ENCODE measurements around the gene MKNK1.

Gene MKNK1

DNA sequence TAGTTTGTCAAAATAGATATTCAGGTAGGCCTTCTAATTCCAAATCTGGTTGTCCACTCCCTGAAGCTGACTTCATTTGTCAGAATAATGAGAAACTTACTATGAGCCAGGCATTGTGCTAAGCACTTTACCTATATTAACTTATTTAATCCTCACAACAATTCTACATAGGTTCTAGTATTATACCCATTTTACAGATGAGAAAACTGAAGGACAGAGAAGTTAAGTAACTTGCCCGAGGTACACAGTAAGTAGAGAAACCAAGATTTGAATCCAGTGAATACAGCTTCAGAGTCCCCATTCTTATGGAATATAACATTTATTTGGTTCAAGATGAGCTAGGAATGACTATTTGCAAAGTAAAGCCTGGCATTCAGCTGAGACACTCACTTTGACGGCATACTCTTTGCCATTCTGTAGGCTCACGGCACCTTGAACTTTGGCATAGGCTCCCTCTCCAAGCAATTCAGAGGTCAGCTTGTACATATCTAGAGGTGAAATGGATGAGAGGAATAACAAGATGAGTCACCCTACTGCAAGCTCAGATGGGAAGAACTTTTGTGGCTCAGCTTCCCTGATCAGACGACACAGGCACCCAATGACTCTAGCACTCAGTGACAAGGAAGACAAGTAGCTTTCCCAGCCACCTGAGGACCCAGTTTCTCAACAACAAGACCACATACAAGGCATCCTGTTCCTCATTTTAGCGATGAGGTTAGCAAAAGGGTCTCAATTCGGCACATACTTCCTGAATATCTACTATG lies 23.7 kb downstream of the MKNK1 start:
- H3K36me3 ChIP-seq: no peaks in the 10 kb centered on the region
- no peak for DNase-seq

GRCh38 chr1:46577671-46578070 lies 26.4 kb downstream of the MKNK1 start:
- no peaks in the 10 kb centered on the region for H3K36me3 ChIP-seq
- TF ChIP-seq, protein P1, sequence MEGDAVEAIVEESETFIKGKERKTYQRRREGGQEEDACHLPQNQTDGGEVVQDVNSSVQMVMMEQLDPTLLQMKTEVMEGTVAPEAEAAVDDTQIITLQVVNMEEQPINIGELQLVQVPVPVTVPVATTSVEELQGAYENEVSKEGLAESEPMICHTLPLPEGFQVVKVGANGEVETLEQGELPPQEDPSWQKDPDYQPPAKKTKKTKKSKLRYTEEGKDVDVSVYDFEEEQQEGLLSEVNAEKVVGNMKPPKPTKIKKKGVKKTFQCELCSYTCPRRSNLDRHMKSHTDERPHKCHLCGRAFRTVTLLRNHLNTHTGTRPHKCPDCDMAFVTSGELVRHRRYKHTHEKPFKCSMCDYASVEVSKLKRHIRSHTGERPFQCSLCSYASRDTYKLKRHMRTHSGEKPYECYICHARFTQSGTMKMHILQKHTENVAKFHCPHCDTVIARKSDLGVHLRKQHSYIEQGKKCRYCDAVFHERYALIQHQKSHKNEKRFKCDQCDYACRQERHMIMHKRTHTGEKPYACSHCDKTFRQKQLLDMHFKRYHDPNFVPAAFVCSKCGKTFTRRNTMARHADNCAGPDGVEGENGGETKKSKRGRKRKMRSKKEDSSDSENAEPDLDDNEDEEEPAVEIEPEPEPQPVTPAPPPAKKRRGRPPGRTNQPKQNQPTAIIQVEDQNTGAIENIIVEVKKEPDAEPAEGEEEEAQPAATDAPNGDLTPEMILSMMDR (IDR thresholded peaks at IDR 0.05; ENCODE audit: low read depth, low read length): no peak
- H3K27ac ChIP-seq: peak overlapping the region; percentile 48
- no peaks in the 10 kb centered on the region for H3K27me3 ChIP-seq (ENCODE audit: insufficient read depth, low read depth, severe bottlenecking)
- H3K9me3 ChIP-seq (ENCODE audit: severe bottlenecking): no peaks in the 10 kb centered on the region
- peak; percentile 72 for DNase-seq
- no peak overlapping the region for H3K4me3 ChIP-seq (ENCODE audit: low read depth, low read length)

More for the DNA sequence above, 23.7 kb downstream of the MKNK1 start:
- Histone ChIP-seq H3K4me3 (ENCODE audit: low read depth, low read length) (no peak overlapping the region), H3K27me3 (ENCODE audit: insufficient read depth, low read depth, severe bottlenecking) (no peaks in the 10 kb centered on the region), H3K9me3 (ENCODE audit: severe bottlenecking) (no peaks in the 10 kb centered on the region), H3K27ac (no peak overlapping the region)
- TF ChIP-seq, protein P1 (IDR thresholded peaks at IDR 0.05; ENCODE audit: low read depth, low read length): no peak

GRCh38 chr1:46576596-46576995 lies 27.5 kb downstream of the MKNK1 start:
- Histone ChIP-seq H3K36me3 (no peaks in the 10 kb centered on the region), H3K4me3 (ENCODE audit: low read depth, low read length) (no peak overlapping the region), H3K9me3 (ENCODE audit: severe bottlenecking) (no peaks in the 10 kb centered on the region), H3K27ac (no peak overlapping the region), H3K27me3 (ENCODE audit: insufficient read depth, low read depth, severe bottlenecking) (no peaks in the 10 kb centered on the region)
- DNase-seq: no peak
- TF ChIP-seq, protein P1 (IDR thresholded peaks at IDR 0.05; ENCODE audit: low read depth, low read length): no peak

DNA sequence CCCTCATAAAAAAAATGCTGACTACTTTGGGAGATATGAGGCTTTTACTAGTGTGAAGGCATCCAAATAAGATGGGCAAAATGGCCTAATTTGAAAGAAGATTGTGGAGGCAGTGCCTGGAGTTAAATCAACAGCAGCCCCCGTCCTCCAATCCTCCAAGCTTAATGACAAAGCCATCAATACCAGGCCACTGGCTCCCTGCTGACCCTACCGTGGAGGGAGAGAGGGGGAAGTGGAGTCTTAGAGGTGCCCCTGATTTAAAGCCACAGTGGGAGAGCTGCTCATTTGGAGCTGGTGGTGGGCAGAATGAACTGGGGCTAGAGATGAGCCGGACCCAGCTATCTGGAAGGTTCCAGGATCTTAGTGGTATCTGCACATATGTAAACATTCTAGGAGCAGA lies 28.3 kb downstream of the MKNK1 start:
- Histone ChIP-seq H3K4me3 (ENCODE audit: low read depth, low read length) (no peak overlapping the region), H3K27ac (no peak overlapping the region), H3K36me3 (no peaks in the 10 kb centered on the region), H3K27me3 (ENCODE audit: insufficient read depth, low read depth, severe bottlenecking) (no peaks in the 10 kb centered on the region), H3K9me3 (ENCODE audit: severe bottlenecking) (no peaks in the 10 kb centered on the region)
- TF ChIP-seq, protein P1 (IDR thresholded peaks at IDR 0.05; ENCODE audit: low read depth, low read length): no peak
- DNase-seq: no peak

GRCh38 chr1:46575300-46575699 lies 28.8 kb downstream of the MKNK1 start:
- H3K4me3 ChIP-seq (ENCODE audit: low read depth, low read length): no peak overlapping the region
- no peaks in the 10 kb centered on the region for H3K36me3 ChIP-seq
- no peak for DNase-seq
- TF ChIP-seq, protein P1 (IDR thresholded peaks at IDR 0.05; ENCODE audit: low read depth, low read length): no peak
- H3K27ac ChIP-seq: 0 out of 2 replicates have a peak overlapping the region, but pooled peaks have one; percentile 8
- H3K9me3 ChIP-seq (ENCODE audit: severe bottlenecking): no peaks in the 10 kb centered on the region
- H3K27me3 ChIP-seq (ENCODE audit: insufficient read depth, low read depth, severe bottlenecking): no peaks in the 10 kb centered on the region

All from WERI-Rb-1 (cell line).